Sigmoid colon (tissue), 7 donors: ENCODE measurements around the gene TRIM59. TPM values are rescaled to one million over a fixed set of nuclear protein-coding genes. Genes with fewer than 3 reads are reported as not detected.

Source experiments
- DNase-seq: peaks from one replicate; pipeline ENCODE4 v3.0.0-alpha.2; 2019
- H3K27ac ChIP-seq, 4 donors: fragments of 200-600 bp; sonication (generic); one replicate each; pipeline ENCODE4 v1.5.1; 2016 to 2019; ENCODE audit warnings: mild to moderate bottlenecking in 1 of 4
- H3K27me3 ChIP-seq, 3 donors: fragments of 200-600 bp; sonication (generic); one replicate each; pipeline ENCODE4 v1.5.1; 2019; ENCODE audit warnings: mild to moderate bottlenecking in 1 of 3
- H3K36me3 ChIP-seq, 4 donors: fragments of 200-600 bp; sonication (generic); one replicate each; pipeline ENCODE4 v1.5.1; 2016 to 2019
- H3K4me1 ChIP-seq, 4 donors: fragments of 200-600 bp; sonication (generic); one replicate each; pipeline ENCODE4 v1.5.1; 2017 to 2019
- H3K4me3 ChIP-seq, 4 donors: fragments of 200-600 bp; sonication (generic); one replicate each; pipeline ENCODE4 v1.5.1; 2017 to 2019; ENCODE audit warnings: mild to moderate bottlenecking in 2 of 4, moderate library complexity in 1 of 4
- H3K9me3 ChIP-seq, 4 donors: fragments of 200-600 bp in 3 of 4; sonication (generic) in 3 of 4; one replicate each; pipeline versions ENCODE4 v1.5.1 to v1.6.1; 2013 to 2019
- CTCF ChIP-seq, 4 experiments: fragments of 450-650 bp in 3 of 4; fragments of 200-600 bp in 1 of 4; IDR thresholded peaks; one replicate each; pipeline ENCODE4 v1.5.1; 2016 to 2019; ENCODE audit warnings: antibody characterized with exemption in 4 of 4, mild to moderate bottlenecking in 3 of 4, moderate library complexity in 2 of 4
- EP300 ChIP-seq, 4 donors: sonication (generic); formaldehyde crosslinking; IDR thresholded peaks; one replicate each; pipeline ENCODE4 v1.6.1; 2017; ENCODE audit warnings: antibody characterized with exemption in 4 of 4
- POLR2A ChIP-seq, 2 donors: fragments of 450-650 bp; IDR thresholded peaks; one replicate each; pipeline ENCODE4 v1.6.1; 2016; ENCODE audit warnings: antibody characterized with exemption in 2 of 2, mild to moderate bottlenecking in 2 of 2, moderate library complexity in 2 of 2
- POLR2AphosphoS5 ChIP-seq, 4 donors: sonication (generic); formaldehyde crosslinking; IDR thresholded peaks; one replicate each; pipeline ENCODE4 v1.6.1; 2017; ENCODE audit warnings: antibody characterized with exemption in 4 of 4
- WGBS, 2 donors: extraction: QIAGEN DNeasy Blood & Tissue Kit; methylation state at CpG; one replicate each; pipeline ENCODE4 v1.1.7; 2013; 5-methylcytosine and 5-hydroxymethylcytosine counted together
- intact Hi-C: fragments of 100-400 bp; cut with DNase I; formaldehyde crosslinking; loops from one replicate; pipeline ENCODE4 v1.15.1; 2023
- polyA plus RNA-seq, 3 donors: library from polyadenylated mRNA; stranded (reverse); fragments of 200-250 nt; gene quantifications; one replicate each; pipeline ENCODE4 v1.2.3, GENCODE V29; 2013
- total RNA-seq, 4 donors: library from RNA; depleted of rRNA; stranded (reverse); fragments of >200 nt; gene quantifications; one replicate each; pipeline ENCODE4 v1.1.0, GENCODE V29; 2016
- donor health status: healthy with polysubstance abuse.
- donor health status: Bipolar disorder and iron deficiency.
- donor health status: healthy.

The TRIM59 gene
- total and polyA plus RNA-seq, 7 donors: 0.60 to 6.1 (median 5.0) TPM

DNA sequence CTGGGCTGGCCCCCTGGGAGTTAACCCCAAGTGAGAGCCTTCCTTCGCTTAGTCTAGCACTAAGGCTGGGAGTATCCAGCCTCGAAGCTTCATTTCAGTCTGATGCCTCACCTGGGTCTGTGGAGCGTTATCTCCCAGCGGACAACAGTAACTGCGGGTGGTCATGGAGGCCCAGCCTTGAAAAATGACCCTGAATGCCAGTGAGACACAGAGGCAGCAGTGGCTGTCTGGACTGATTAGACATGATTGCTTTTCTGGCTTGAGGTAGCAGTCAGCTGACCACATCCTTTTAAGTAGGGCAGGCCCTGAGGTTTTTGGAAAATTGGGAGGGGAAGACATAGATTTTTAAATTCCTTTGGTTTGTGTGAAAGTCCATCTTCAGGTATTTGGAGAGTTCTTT lies 28.2 kb upstream of the TRIM59 start:
- Histone ChIP-seq H3K27me3 (peaks cover 0 to 4% (median 0%) of the 10 kb centered on the region in 3 donors), H3K9me3 (no peaks in the 10 kb centered on the region), H3K36me3 (no peaks in the 10 kb centered on the region), H3K4me3 (no peak overlapping the region), H3K4me1 (no peaks in the 10 kb centered on the region), H3K27ac (no peak overlapping the region)
- TF ChIP-seq POLR2AphosphoS5 (IDR thresholded peaks at IDR 0.05) (no peak), EP300 (IDR thresholded peaks at IDR 0.05) (no peak), POLR2A (IDR thresholded peaks at IDR 0.05) (no peak), CTCF (IDR thresholded peaks at IDR 0.05) (no peak)
- intact Hi-C loops: no loop called here
- 88 to 92% methylated on average over 5 of the region's 5 CpGs for WGBS, 2 donors
- no peak for DNase-seq

DNA sequence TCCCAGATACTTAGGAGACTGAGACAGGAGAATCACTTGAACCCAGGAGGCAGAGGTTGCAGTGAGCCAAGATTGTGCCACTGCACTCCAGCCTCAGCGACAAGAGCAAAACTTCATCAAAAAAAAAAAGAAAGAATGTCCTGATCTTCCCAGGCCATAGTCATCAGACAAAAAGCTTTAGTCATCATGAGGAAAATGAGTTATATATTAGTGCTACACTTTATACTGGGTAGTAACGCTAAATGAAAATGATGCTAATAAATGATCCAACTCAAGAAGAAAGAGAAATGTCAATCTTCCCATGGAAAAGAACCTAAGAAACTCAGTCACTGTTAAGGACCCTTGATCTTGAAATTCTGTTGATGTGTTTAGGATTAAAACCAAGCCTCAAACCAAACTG lies 26.3 kb upstream of the TRIM59 start:
- Histone ChIP-seq H3K4me1 (no peaks in the 10 kb centered on the region), H3K27me3 (peaks cover 0 to 4% (median 0%) of the 10 kb centered on the region in 3 donors), H3K4me3 (no peak overlapping the region), H3K27ac (no peak overlapping the region), H3K9me3 (peaks cover 0 to 4% (median 0%) of the 10 kb centered on the region in 4 donors), H3K36me3 (no peaks in the 10 kb centered on the region)
- DNase-seq: no peak
- WGBS, 2 donors: 94 to 99% methylated on average over 2 of the region's 2 CpGs
- intact Hi-C loops: no loop called here
- TF ChIP-seq EP300 (IDR thresholded peaks at IDR 0.05): no peak
- no peak for TF ChIP-seq CTCF (IDR thresholded peaks at IDR 0.05)
- TF ChIP-seq POLR2AphosphoS5 (IDR thresholded peaks at IDR 0.05): no peak
- TF ChIP-seq POLR2A (IDR thresholded peaks at IDR 0.05): no peak

DNA sequence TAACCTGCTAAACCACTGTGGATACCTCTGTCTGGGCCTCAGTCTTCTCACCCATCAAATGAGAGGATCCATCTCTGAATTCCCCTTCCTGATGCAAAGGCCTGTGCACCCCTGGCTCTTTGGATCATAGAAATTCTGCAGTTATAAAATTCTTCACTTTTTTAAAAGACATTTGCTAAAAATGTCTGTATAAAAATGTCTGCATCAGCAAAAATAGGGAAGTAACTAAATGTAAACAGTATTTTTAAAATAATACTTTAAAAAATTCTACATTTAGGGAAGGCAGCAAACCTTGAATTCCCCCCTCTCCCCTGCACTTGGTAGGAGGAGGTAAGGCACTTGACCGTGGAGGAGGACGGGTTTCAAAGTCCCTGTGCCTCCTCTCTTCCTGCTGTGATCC lies 25.6 kb upstream of the TRIM59 start:
- WGBS, 2 donors: 80 to 81% methylated on average over 2 of the region's 2 CpGs

DNA sequence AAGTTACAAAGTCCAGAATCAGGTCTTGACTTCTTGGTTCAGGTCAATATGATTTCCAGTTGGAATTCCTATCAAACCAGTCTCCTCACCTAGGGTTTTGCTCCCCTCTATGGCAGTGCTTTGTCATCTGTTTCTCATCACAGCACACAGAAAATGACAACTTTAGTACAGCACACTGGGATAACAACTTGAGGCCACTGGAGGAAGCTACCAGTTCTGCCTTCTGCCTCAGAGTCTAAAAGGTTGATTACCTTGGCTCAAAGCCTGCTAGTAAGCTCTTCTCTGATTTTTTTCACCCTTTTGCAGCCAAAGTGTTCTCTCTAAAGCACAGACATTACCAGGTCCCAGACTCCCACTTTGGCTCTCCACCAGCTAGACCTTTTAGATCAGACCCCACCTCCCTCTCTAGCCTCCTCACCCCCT lies 24.8 kb upstream of the TRIM59 start:
- Histone ChIP-seq H3K27me3 (peaks cover 0 to 4% (median 0%) of the 10 kb centered on the region in 3 donors), H3K9me3 (peaks cover 0 to 8% (median 0%) of the 10 kb centered on the region in 4 donors), H3K36me3 (no peaks in the 10 kb centered on the region), H3K27ac (no peak overlapping the region), H3K4me3 (no peak overlapping the region), H3K4me1 (no peaks in the 10 kb centered on the region)
- TF ChIP-seq POLR2AphosphoS5 (IDR thresholded peaks at IDR 0.05) (no peak), CTCF (IDR thresholded peaks at IDR 0.05) (no peak), POLR2A (IDR thresholded peaks at IDR 0.05) (no peak), EP300 (IDR thresholded peaks at IDR 0.05) (no peak)
- intact Hi-C loops: no loop called here
- no peak for DNase-seq

More for the DNA sequence above, 25.6 kb upstream of the TRIM59 start:
- TF ChIP-seq POLR2A (IDR thresholded peaks at IDR 0.05): no peak
- TF ChIP-seq CTCF (IDR thresholded peaks at IDR 0.05): no peak
- TF ChIP-seq POLR2AphosphoS5 (IDR thresholded peaks at IDR 0.05): no peak
- TF ChIP-seq EP300 (IDR thresholded peaks at IDR 0.05): no peak
- H3K36me3 ChIP-seq: no peaks in the 10 kb centered on the region
- no peaks in the 10 kb centered on the region for H3K4me1 ChIP-seq
- no peak overlapping the region for H3K27ac ChIP-seq
- H3K27me3 ChIP-seq: peaks cover 0 to 4% (median 0%) of the 10 kb centered on the region in 3 donors
- no peak overlapping the region for H3K4me3 ChIP-seq
- no peak for DNase-seq
- peaks cover 0 to 8% (median 0%) of the 10 kb centered on the region in 4 donors for H3K9me3 ChIP-seq
- intact Hi-C loops: no loop called here

- 81 to 86% methylated on average over 1 of the region's 1 CpG for WGBS, 2 donors
- H3K4me1 ChIP-seq: no peaks in the 10 kb centered on the region
- peaks cover 0 to 8% (median 0%) of the 10 kb centered on the region in 4 donors for H3K9me3 ChIP-seq
- H3K27me3 ChIP-seq: peaks cover 0 to 4% (median 0%) of the 10 kb centered on the region in 3 donors
- no peak for DNase-seq
- intact Hi-C loops: no loop called here
- no peak overlapping the region for H3K27ac ChIP-seq
- H3K36me3 ChIP-seq: no peaks in the 10 kb centered on the region
- H3K4me3 ChIP-seq: no peak overlapping the region
- TF ChIP-seq POLR2A (IDR thresholded peaks at IDR 0.05): no peak
- no peak for TF ChIP-seq POLR2AphosphoS5 (IDR thresholded peaks at IDR 0.05)
- no peak for TF ChIP-seq EP300 (IDR thresholded peaks at IDR 0.05)
- no peak for TF ChIP-seq CTCF (IDR thresholded peaks at IDR 0.05)
Observed at GRCh38 chr3:160473978-160474377, 24.4 kb upstream of the TRIM59 start.
